Jurkat, Clone E6-1 (cell line): ENCODE results near the gene POU4F2.
"Not testable (repeated sequence)": the region's sequence is repeated elsewhere in the genome, so short reads cannot be mapped to it uniquely, and the experiment has no call there.

Experiments
- DNase-seq: peaks from one replicate; pipeline ENCODE4 v3.0.0-alpha.2; 2011; ENCODE audit warnings: low read depth, low spot score
- H3K4me3 ChIP-seq: 2 replicates; pipeline ENCODE4 v1.5.1; 2011; ENCODE audit warnings: mild to moderate bottlenecking, low read length, control low read depth, moderate library complexity

The POU4F2 gene

DNA sequence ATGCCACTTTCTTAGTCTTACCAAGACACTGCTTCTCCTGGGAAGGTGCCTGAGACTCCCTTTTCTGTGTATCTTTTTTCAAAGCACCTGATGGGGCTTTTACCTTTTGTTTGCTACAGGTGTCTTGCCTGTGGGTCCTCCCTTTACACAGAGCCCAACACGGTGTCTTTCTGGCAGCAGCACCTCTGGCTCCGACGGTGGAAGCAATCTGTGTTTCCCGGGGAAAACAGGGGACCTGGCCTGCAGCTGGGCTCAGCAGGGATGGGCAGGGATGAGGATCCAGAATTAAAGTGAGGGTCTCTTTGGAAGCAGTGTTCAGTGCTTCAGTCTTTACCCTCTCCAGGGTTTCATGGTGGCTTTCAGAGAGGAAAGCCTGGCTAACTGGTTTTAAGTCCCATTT is 11.3 kb downstream of the POU4F2 start:
- DNase-seq, result no peak
- H3K4me3 ChIP-seq, result no peak overlapping the region

DNA sequence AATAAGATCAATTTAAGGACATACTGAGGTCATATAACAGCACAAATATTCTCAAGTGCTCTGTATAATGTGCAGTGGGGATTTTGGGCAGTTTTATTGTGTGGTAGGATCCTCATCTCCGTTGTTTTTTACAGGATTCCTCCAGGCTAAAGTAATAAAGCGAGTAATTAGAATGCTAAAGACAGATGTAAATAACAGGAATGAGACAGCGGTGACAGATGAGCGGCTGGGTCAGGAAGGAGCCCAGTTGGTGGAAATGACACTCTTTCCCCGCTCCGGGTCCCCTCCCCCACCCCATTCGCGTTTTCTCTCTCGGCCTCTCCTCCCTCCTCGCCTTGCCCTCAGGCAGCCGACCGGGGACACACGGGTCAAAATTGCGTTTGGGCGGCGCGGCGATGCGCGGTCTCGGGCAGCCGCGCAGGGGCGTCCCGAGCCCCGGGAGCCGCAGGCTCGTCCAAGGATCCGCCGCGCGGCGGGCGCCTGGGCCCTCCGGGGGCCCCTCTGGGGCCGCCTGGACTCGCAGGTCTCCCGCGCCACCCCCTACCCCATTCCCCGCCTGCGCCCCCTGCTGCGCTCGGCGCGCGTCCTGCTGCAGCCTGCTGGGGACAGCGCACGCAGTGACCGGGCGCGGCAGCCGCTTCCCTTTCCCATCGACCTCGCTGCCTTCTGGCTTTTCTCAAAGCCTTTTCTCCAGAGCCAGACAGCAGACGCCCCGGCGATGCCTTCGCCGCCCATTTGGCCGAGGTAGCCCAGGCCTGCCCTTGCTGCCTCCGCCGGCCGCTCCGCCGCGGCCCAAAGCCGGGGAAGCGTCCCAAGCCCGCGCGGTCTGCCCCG is 16.2 kb downstream of the POU4F2 start:
- no peak for DNase-seq
- no peak overlapping the region for H3K4me3 ChIP-seq

DNA sequence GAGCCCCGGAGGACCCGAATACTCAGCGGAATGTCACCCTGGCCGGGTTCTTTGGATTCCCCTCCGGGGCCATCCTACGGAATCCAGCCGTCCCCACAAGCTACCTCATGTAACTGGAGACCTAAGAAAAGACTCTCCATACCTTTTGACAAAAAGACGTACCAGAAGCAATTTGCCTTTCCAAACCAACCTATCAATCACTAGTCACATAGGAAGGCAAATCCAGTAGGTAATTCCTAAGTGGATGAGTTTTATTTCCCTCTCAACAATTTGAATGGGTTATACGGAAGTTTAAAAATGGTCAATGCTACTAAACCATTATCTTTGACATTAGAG is 16.8 kb downstream of the POU4F2 start:
- no peak for DNase-seq
- H3K4me3 ChIP-seq, result no peak overlapping the region

DNA sequence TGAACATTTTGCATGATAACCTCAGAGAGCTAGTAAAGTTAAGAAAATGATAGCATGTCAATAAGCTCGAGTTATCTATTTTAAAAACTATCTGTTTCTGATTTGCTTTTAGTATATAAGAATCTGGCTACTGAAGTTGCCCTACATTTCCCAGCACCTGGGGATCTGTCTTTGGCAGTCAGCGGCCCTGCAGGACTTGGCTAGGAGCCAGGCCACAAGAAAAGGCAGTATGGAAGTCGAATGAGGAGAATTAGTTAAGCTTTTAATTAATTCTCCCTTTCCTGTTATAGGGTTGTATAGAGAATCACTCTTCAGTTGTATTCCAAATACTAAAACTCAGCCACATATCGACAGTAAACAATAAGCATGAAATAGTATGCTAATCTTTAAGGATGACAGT is 22.7 kb downstream of the POU4F2 start:
- H3K4me3 ChIP-seq, result no peak overlapping the region
- DNase-seq, result peak; percentile 3

DNA sequence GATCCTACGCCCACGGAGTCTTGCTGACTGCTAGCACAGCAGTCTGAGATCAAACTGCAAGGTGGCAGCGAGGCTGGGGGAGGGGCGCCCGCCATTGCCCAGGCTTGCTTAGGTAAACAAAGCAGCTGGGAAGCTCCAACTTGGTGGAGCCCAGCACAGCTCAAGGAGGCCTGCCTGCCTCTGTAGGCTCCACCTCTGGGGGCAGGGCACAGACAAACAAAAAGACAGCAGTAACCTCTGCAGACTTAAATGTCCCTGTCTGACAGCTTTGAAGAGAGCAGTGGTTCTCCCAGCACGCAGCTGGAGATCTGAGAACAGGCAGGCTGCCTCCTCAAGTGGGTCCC is 25.2 kb downstream of the POU4F2 start:
- not testable (repeated sequence) for H3K4me3 ChIP-seq, DNase-seq

DNA sequence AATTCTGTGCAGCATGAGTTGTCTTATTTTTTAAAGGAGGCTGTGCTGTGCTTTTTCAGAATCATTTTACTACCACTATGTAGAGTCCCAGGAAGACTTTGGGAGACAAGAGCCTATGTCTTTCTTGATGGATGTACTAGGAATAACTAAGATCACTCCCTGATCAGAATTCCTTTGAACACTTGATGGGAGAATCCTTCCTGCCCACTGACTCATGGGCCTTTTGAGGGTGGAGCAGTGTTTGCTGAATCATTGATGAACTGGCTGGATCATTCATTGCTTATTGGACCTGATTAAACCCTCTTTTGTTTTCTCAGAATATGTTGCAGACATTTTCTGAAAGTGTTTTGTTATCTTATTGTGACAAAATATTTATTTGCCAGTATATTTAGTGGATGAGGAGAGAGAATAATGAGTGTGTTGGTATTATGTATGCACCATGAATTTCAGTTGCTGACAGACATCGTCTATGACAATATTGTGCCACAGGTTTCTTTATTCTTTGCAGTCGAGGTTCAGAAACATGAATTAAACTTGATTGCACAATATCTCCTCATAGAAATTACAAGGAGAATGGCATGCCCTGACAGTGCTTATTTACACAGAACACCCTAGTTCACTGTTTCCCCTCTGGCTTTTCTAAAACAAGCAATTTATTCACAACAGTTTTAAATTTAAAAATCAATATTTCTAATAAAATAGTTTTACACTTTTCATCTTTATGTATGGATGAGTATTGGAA is 36.3 kb downstream of the POU4F2 start:
- H3K4me3 ChIP-seq, result no peak overlapping the region
- DNase-seq, result no peak
